ENCODE data around the gene TNK2. TPM values are rescaled to one million over a fixed set of nuclear protein-coding genes. Genes with fewer than 3 reads are reported as not detected.

TNK2 gene
- polyA plus RNA-seq, 1 donor (not counting 4 experiments of a cell fraction or from before 2014, with no cell fraction given): 15.8 TPM

- peaks cover 18 to 23% of the 10 kb centered on the region in 2 experiments for H3K36me3 ChIP-seq (ENCODE audit: control insufficient read depth in 2 of 2, extremely low read depth in 1 of 2, insufficient read depth in 2 of 2, low read length in 2 of 2)
- peaks cover 4% of the 10 kb centered on the region for H4K20me1 ChIP-seq (ENCODE audit: control insufficient read depth, extremely low read depth, insufficient read depth, low read length)
- DNase-seq (ENCODE audit: low read depth, low spot score) (no peak), FAIRE-seq (no peak)
- dilution Hi-C loops (cut with MboI; ENCODE audit: extremely low pct_ligation_motif_present, low sequenced_read_pairs): no loop called here
- no peak overlapping the region for H2AFZ ChIP-seq (ENCODE audit: control insufficient read depth, low read length)
- H3K9me1 ChIP-seq (ENCODE audit: control insufficient read depth, extremely low read depth, insufficient read depth, low read length): peaks cover 3% of the 10 kb centered on the region
- no peaks in the 10 kb centered on the region for H3K27me3 ChIP-seq (ENCODE audit: control insufficient read depth, extremely low read depth, insufficient read depth, low read length)
- no peak overlapping the region for H3K4me3 ChIP-seq (ENCODE audit: control insufficient read depth in 2 of 3, extremely low read depth in 1 of 3, insufficient read depth in 2 of 3, low read depth in 1 of 3, low read length in 3 of 3)
- no peak for TF ChIP-seq EZH2 (IDR thresholded peaks at IDR 0.05; ENCODE audit: low read length)
- no peak for TF ChIP-seq CTCF (optimal IDR thresholded peaks at IDR 0.05 in 1 of 3, IDR thresholded peaks at IDR 0.05 in 1 of 3, conservative IDR thresholded peaks at IDR 0.05 in 1 of 3; ENCODE audit: extremely low read depth in 1 of 3, insufficient read depth in 2 of 3, low read length in 3 of 3)
- no peaks in the 10 kb centered on the region for H3K9me3 ChIP-seq (ENCODE audit: control insufficient read depth, low read depth, low read length)
- peaks cover 13% of the 10 kb centered on the region for H3K4me1 ChIP-seq (ENCODE audit: control insufficient read depth, extremely low read depth, insufficient read depth, low read length)
- no peak overlapping the region for H3K27ac ChIP-seq (ENCODE audit: control insufficient read depth, insufficient read depth, low read length)
- no peak overlapping the region for H3K9ac ChIP-seq (ENCODE audit: control insufficient read depth, extremely low read depth, insufficient read depth, low read length)
- no peak overlapping the region for H3K4me2 ChIP-seq (ENCODE audit: control insufficient read depth, extremely low read depth, insufficient read depth, low read depth, low read length)
- H3K79me2 ChIP-seq (ENCODE audit: control insufficient read depth, insufficient read depth, low read length): peaks cover 54% of the 10 kb centered on the region
Measured at GRCh38 chr3:195888311-195888761, 20.0 kb downstream of the TNK2 start.

DNA sequence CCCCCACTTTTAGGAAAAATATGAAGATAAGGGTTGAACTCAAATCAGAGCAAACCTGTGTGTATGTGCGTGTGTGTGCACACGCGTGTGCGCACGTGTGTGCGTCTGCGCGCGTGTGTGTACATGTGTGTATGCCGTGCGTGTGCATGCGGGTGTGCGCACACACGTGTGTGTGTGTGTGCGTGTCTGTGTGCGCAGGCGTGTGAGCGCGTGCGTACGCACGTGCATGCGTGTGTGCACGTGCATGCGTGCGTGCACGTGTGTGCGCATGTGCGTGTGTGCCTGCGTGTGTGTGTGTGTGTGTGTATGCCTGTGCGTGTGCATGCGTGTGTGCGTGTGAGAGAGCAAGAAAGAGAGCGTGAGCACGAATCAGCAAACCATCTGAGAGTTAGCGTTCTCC, 20.7 kb downstream of the TNK2 start:
- H3K27ac ChIP-seq (ENCODE audit: control insufficient read depth, insufficient read depth, low read length): no peak overlapping the region
- H3K4me3 ChIP-seq (ENCODE audit: control insufficient read depth in 2 of 3, extremely low read depth in 1 of 3, insufficient read depth in 2 of 3, low read depth in 1 of 3, low read length in 3 of 3): no peak overlapping the region
- DNase-seq (ENCODE audit: low read depth, low spot score): no peak
- H3K36me3 ChIP-seq (ENCODE audit: control insufficient read depth in 2 of 2, extremely low read depth in 1 of 2, insufficient read depth in 2 of 2, low read length in 2 of 2): peaks cover 18 to 27% of the 10 kb centered on the region in 2 experiments
- no peak overlapping the region for H3K4me2 ChIP-seq (ENCODE audit: control insufficient read depth, extremely low read depth, insufficient read depth, low read depth, low read length)
- peaks cover 48% of the 10 kb centered on the region for H3K79me2 ChIP-seq (ENCODE audit: control insufficient read depth, insufficient read depth, low read length)
- H4K20me1 ChIP-seq (ENCODE audit: control insufficient read depth, extremely low read depth, insufficient read depth, low read length): peaks cover 4% of the 10 kb centered on the region
- no peaks in the 10 kb centered on the region for H3K9me3 ChIP-seq (ENCODE audit: control insufficient read depth, low read depth, low read length)
- H3K9ac ChIP-seq (ENCODE audit: control insufficient read depth, extremely low read depth, insufficient read depth, low read length): no peak overlapping the region
- dilution Hi-C loops (cut with MboI; ENCODE audit: extremely low pct_ligation_motif_present, low sequenced_read_pairs): no loop called here
- no peak for FAIRE-seq
- H3K9me1 ChIP-seq (ENCODE audit: control insufficient read depth, extremely low read depth, insufficient read depth, low read length): peaks cover 3% of the 10 kb centered on the region
- no peaks in the 10 kb centered on the region for H3K27me3 ChIP-seq (ENCODE audit: control insufficient read depth, extremely low read depth, insufficient read depth, low read length)
- no peak overlapping the region for H2AFZ ChIP-seq (ENCODE audit: control insufficient read depth, low read length)
- TF ChIP-seq EZH2 (IDR thresholded peaks at IDR 0.05; ENCODE audit: low read length) (no peak), CTCF (optimal IDR thresholded peaks at IDR 0.05 in 1 of 3, IDR thresholded peaks at IDR 0.05 in 1 of 3, conservative IDR thresholded peaks at IDR 0.05 in 1 of 3; ENCODE audit: extremely low read depth in 1 of 3, insufficient read depth in 2 of 3, low read length in 3 of 3) (no peak)
- H3K4me1 ChIP-seq (ENCODE audit: control insufficient read depth, extremely low read depth, insufficient read depth, low read length): peaks cover 13% of the 10 kb centered on the region

All from keratinocyte (primary cell).